ENCODE measurements around the gene STAM2.
"Not testable (repeated sequence)": the region's sequence is repeated elsewhere in the genome, so short reads cannot be mapped to it uniquely, and the experiment has no call there.

Gene STAM2

DNA sequence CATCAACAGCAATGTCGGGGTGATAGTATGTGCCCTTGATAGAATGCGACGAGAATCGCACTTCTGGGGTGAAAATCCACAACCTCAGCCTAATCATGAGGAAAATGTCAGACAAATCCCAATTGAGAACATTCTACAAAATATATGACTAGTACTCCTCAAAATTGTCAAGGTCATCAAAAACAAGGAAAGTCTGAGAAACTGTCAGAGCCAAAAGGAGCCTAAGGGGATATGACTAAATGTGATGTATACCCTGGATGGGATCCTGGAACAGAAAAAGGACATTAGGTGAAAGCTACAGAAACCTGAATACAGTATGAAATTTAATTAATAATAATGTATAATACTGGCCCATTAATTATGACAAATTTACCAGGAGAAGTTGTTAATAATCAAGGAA lies 69.1 kb downstream of the STAM2 start:
- no peak for DNase-seq (ENCODE audit: low spot score)

DNA sequence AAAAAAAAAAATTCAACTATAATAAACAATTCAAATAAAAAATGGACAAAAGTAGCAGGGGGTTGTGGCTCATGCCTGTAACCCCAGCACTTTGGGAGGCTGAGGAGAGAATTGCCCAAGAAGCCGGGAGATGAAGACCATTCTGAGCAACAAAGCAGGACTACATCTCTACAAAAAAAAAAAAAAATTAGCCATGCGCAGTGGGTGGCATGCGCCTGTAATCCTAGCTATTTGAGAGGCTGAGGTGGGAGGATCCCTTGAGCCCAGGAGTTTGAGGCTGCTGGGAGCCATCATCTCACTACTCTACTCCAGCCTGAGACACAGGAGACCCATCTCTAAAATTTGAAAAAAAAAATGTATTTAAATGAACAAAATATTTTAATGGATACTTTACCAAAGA lies 72.3 kb downstream of the STAM2 start:
- no peak for DNase-seq (ENCODE audit: low spot score)

DNA sequence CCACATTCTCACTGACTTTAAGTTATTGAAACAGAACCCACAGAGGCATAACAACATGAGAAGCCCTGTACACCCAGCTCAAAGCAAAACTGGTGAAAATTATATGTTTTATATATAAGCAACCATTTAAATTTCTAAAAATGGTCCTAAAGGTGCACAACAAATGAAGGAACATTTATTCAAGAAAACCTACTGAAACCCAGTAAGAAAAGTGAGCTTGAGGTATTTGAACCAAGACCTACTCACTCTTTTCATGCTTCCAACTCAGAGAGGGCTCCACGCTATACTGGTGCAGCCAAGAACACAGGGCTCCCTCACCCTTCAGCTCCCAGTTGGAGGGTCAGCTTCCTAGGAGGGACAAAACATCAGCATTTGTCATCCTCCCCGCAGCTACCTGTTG lies 74.6 kb downstream of the STAM2 start:
- no peak for DNase-seq (ENCODE audit: low spot score)

DNA sequence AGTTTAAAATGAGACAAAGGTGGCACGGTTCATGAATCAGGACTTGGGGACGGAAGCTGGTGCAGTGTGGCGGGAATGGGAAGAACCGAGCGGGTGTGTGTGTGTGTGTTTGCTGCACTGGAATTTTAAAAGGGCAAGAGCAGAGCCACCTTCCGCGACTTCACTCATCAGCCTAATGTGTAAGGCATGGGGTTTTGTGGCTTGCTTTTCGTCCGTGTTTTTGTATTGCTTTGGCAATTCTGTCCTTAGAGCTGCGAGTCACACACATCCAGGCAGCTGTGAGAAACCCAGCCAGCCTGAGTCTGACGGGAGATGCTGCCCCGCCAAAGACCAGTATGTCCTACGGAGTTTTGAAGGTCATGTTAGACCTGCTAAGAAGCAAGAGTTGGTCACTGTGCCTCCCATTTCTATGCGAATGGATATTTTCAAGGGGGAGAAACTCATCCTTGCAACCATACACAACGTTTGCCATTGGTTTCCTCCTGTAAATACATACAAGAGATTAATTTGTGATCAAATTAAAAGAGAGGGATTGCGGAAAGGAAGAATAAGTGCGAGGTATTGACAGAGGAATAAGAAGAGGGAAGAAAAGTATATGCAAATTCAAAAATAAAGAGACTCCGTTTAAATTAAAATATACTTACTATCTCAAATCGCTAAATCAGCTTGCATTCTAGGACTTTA lies 76.1 kb downstream of the STAM2 start:
- no peak for DNase-seq (ENCODE audit: low spot score)

DNA sequence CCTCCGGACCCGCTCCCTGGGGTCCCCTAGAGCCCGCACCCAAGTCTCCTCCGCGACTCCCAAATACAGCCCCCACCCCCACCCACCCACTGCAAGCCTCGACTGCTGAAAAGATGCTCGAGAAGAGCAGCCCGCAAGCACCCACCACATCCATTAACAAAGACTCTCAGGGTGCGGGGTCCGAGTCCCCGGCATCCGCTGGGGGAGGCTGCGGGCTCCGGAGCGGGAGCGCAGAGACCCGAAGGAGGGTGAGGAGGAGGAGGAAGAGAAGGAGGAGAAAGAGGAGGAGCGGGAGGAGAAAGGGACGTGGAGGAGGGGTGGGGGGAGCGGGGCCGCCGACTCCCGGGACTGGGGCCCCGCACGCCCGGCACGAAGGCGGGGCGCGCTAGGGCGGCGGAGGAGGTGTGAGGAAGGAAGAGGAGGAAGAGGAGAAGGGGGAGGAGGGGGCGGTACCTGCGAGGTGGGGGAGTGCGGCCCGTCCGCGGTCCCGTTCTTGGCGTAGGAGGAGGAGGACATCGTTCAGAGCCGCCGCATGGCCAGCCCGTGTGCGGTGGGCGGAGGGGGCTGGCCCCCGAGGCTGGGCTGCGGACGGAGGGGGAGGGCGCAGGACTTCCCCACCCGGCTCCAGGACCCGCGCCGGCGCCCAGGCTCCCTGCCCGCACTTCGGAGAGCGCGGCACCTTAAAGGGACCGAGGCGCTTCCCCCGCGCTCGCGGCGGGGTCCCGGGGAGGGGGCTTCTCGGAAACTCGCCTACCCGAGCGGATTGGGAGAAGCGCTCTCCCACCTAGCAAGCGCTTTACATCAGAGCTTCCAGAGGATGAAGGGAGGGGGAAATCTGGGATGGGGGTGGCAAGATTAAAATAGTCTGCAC lies 76.8 kb downstream of the STAM2 start, which contains the start of gene CACNB4:
CACNB4 (minus strand) TSS at position 549 of the 871 bp plus-strand sequence.
- DNase-seq (ENCODE audit: low spot score), result no peak

DNA sequence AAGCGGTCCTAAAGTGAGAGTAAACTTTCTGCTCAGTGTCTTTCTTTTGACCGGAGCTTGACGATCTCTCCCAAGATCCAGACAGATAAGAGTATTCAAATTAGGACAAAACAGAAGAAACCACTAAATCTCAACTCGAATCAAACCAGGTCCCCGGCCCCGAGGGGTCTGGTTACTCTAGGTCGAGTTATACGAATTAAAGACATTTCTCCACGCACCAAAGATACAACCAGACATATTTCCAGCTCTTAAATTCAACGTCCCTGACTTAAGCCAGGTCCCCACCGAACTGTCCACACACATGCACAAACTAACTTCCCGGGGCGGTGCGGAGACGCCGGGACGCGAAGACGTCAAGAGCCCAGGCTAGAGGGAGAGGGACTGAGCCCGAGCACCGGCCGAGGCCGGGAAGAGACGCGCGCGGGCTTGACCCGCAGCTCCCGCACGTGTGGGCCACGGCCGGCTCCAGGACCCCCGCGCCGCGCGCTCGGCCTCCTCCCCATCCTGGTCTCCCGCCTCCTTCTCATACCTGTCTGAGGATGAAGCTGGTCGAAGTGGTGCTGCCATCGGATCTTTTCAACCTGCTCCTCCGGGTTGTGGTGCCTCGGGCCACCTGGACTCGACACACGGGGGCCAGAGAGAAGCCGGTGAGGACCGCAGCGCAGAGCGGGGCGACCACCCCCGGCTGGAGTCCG lies 77.6 kb downstream of the STAM2 start:
- no peak for DNase-seq (ENCODE audit: low spot score)

DNA sequence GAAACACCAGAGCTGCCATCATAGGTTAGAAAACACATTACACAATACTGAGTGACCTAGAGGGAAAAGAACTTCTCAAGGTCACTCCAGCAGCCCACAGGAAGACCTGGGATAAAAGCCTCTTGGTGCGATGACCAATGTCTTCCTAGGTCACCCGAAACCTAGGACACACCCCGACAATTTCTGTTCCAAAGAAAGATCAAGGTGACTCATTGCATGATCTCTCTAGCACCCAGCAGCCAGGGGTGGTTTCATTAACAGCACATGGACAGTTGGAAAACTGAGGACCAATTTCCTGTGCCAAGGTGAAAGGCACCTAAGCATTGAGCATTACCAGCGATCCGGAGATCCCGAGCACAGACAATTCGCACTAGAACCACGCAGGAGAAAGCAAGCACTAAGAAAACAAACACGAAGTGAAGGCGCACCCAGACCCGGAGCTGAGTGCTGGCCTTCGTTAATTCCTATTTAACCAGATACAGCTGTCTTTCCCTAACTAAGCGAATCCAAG lies 78.2 kb downstream of the STAM2 start:
- DNase-seq (ENCODE audit: low spot score), result no peak

DNA sequence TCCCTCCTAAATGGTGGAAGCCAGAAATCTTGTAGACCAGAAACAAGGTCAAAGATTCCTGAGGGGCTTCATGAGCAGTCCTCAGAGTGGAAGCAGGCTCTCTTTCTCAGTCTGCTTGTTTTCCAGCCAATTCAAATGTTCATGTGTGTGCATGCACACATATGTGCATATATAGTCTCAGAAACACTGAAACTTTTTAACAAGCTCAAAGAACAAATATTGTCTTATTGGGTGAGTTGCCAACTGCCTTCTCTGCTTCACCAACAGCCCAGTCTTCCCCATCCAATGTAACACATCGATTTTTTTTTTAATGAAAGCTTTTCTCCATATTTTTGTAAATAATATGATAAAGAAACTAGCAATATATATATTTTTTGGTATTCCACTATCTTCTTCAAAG lies 80.4 kb downstream of the STAM2 start:
- no peak for DNase-seq (ENCODE audit: low spot score)

DNA sequence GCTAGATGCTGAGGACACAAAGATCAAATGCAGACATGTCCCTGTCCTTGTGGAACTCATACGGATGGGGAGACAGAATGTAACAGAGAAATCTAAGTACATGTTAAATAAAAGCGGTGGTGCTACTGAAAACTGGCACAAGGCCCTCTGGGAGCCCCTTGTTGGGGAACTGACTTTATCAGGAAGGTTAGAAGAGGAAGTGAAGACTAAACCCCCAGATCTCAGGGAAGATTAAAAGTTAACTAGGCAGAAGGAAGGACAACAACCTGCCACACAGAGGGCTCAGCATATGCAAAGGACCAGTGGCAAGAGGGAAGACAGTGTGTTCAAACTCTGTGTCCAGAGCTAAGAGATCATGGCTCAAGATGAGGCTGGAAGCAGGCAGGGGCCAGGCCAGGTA lies 81.5 kb downstream of the STAM2 start:
- DNase-seq (ENCODE audit: low spot score), result no peak

DNA sequence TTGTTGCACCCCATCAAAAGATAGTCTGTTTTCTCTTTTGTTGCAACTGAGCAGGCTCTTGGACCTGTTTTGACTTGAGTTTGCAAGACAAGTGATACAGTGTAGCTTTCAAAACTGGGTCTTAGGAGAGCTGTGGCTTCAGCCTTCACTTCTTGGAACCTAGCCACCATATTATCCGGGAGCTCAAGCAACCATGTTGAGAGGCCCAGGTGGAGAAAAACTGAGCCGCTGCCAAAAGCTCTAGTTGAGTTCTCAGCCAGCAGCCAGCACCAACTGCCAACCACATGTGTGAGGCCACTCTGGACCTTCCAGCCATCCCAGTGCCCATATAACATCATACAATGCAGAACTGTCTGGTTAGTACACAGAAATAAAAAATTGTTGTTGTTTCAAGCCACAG lies 82.1 kb downstream of the STAM2 start:
- no peak for DNase-seq (ENCODE audit: low spot score)

DNA sequence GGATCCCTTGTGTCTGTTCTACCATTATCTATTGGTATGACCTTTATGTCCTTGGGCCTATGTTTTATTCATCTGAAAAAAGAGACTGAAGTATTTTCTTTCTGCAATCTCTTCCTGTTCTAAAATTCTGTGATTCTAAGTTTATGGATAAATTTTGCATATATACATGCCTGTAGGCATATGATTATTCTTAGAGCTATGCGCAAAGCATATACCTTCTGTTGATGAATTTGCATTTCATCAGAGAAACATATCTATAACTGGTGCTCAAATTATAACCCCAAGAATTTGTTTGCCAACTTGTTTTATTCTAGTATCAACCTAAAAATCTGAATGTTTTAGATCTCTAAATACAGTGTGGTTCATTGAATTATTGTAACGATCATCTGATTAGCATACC lies 83.5 kb downstream of the STAM2 start:
- DNase-seq (ENCODE audit: low spot score), result no peak

DNA sequence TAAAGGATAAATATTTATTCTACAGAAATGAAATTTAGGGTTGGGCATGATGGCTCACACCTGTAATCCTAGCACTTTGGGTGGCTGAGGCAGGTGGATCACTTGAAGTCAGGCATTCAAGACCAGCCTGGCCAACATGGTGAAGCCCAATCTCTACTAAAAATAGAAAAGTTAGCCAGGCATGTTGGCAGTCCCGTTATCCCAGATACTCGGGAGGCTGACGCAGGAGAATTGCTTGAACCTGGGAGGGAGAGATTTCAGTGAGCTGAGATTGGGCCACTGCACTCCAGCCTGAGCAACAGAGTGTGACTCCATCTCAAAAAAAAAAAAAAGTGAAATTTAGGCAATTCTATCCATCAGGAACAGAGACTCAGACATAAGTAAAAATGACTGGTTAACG lies 84.8 kb downstream of the STAM2 start:
- not testable (repeated sequence) for DNase-seq (ENCODE audit: low spot score)

DNA sequence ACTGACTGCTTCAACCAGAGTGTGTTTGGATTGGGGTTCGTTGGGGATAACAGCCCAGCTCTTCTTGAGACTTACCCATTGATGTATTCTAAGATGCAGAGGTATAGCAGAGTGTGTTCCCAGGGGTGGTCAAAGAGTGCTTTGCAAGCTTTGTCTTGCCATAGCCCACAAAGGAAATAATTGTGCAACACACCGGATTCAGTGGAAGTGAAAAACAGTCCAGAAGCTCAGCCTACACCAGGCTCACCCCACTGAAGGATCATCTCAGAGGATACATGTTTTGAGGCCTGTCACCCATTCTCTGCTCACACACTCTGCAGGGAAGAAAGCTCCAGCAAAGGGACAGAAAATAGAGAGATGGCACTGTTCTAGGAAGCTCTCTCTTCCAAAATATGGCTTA lies 86.3 kb downstream of the STAM2 start:
- DNase-seq (ENCODE audit: low spot score), result no peak

DNA sequence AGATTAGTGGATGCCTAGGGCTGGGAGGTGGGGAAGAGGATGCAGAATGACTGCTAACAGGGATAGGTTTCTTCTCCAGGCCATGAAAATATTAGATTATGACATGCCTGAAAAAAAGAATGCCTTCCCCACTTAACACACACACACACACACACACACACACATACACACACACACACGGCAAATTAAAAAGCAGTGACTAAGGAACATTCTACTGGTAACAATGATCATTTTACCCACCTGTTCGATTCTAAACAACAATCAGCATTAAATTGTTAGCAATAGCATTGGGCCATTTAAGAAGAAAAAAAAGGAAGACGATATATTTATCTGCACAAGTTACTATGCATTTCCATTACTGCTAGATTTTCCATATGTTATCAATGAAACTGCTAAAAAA lies 87.6 kb downstream of the STAM2 start:
- DNase-seq (ENCODE audit: low spot score), result no peak

DNA sequence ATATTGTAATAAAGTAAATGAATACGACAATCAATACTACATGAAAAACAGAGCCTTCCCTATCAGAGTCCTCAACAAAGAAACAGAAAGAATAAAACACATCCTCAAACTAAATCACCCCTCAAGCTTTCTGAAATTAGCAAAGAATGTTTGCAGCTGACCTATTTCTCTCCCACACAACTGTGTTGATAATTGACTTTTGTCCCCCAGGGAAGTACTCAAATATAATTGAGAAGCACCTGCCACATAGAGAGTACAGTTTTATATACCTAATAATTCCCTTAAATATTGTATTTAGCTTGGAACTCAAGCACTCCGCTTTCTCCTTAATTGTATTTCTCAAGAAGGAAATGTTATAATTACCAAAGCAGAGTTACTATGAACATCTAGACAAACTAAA lies 89.3 kb downstream of the STAM2 start:
- DNase-seq (ENCODE audit: low spot score), result no peak

DNA sequence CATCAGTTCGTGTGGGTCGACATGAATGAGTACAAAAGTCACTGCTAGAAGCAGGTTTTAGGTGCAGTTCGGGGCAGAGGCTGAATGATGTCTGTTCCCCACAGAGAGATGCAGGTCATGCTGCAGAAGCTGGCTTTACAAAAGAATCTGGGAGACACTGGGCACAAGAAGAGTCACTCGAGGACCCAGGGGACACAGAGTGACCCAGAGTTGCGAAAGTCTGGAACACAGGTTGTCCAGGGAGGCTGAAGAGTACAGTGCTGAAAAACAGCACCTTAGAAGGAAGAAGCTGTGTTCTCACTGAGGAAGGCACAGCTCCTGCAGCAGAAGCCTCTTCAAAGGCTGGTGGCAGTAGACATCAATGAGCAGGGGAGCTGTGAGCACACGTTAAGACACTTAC lies 91.5 kb downstream of the STAM2 start:
- DNase-seq (ENCODE audit: low spot score), result no peak

DNA sequence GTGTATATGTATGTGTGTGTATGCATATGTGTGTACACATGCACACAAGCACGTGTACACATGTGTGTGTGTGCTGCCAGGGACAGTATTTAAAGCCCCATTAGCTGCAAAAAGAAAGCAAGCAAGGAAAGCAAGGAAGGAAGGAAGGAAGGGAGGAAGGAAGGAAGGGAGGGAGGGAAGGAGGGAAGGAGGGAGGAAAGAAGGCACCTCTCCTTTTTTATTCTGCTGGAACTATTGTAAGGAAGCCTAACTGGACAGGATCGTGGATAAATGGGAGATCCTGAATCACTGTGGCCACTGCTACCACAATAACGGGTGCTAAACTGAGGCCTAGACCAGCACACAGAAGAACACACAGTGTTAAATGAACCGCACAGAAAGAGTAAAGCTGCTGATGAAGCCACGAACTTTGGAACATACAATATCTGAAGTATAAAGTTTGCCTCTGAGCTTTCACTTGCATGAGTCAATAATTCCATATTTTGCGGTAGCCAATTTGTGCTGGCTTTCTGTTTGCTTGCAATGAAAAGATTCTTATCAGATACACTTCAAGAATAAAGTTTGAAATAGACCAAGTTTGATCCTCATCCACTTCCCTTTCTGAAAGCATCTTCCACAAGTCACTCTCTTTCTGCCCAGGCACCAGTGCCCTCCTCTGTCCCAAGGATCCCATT lies 92.2 kb downstream of the STAM2 start:
- DNase-seq (ENCODE audit: low spot score), result no peak

DNA sequence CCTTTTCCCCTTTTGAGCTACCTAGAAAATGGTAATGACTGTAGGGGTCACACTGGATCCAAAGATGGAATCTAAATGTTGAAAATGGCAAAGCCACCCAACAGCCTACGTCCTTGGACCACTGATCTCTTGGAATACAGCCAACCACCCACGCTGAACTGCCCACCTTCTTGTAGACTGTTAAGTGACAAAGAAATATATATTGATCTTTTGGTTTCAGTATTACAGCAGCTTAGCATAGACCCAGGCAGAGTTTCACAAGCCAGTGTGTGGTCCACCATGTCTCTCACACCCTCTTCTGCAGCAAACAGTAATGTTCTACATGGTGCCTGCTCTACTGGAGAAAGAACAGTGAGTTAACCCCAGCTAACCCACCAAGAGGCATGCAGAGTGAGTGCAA lies 96.9 kb downstream of the STAM2 start:
- no peak for DNase-seq (ENCODE audit: low spot score)

DNA sequence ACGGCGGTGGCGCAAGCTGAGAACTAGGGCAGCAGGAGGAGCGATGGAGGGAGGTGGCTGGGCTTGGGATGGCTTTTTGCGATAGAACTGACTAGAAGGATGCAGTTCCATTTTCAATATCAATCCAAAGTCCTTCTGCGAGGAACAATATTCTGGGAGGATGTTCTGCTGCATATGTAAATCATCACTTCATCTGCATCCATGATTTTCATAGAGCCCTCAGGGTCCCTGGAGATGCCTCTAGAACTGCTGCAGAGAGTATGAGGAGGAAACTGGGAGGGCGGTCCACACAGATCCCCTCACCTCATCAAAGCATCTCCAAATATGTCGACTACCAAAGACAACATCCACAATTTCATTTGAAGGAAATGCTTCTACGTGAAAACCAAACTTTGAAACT lies 97.5 kb downstream of the STAM2 start:
- DNase-seq (ENCODE audit: low spot score), result no peak

DNA sequence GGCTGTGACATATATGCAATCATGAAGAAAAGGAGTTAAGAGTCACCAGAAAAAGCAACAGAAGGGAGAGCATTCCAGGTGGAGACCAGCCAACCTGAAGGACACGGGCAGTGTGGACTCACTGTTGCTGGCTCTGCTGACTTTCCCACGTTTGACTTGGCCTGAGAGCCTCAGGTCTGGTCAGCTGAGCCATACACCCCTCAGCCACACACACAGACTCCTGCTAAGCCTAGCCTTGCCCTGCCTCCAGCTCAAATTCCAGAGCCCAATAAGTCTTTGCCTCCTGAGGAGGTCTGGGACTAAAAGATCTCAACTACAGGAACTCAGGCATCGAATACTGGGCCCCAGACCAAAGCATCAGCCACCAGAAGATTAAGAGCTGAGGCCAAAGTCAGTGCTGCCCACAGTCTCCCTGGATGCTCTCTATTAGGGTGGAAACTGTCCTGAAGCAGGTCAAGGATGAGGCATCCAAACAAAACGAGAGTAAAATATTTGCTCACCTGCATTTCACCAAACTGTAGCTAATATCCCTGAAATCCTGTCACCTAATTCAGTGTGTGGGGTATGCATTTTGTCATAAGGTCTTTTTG lies 100.0 kb downstream of the STAM2 start:
- DNase-seq (ENCODE audit: low spot score), result no peak

DNA sequence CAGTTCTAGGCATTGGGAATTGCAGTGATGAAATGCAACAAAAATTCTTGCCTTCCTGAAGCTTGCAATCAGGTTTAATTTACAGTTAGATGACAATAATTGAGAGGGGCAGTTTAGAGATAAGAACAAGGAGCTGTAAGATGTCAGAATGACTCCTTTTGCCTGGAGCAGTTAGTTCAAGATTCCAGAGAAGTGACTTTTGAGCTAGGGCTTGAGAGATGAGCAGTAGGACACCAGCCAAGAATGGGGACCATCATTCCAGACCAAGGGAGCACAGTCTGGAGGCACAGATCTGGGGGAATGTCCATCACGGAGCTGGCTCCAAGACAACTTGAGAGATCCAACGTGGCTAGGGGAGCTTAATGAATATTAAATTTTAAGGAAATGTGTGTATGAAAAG lies 103.6 kb downstream of the STAM2 start:
- no peak for DNase-seq (ENCODE audit: low spot score)

DNA sequence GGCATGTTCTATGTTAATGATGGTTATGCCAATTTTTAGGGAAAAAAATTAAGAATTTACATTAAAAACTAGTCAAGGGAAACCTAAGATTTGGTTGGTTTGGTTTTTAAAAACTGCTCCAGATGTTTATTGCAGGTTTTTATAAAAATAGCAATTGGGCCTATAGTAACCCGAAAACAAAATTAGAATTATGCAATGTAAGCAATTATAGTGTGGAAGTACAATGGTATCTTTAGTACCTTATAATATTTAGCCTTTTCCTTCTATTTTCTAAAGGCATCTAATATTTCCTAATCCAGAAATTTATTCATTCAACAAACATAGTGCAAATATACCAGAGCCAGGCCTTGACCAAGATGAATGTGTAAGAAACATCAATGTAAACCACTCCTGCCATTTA lies 104.0 kb downstream of the STAM2 start:
- no peak for DNase-seq (ENCODE audit: low spot score)

All from COLO829 (cell line).